Osteoblast (primary cell): ENCODE measurements around the gene TNFRSF14. TPM values are rescaled to one million over a fixed set of nuclear protein-coding genes. Genes with fewer than 3 reads are reported as not detected.
"Not testable (repeated sequence)": the region's sequence is repeated elsewhere in the genome, so short reads cannot be mapped to it uniquely, and the experiment has no call there.

Source experiments
- DNase-seq: peaks from one replicate; pipeline ENCODE4 v3.0.0; 2011; ENCODE audit warnings: low spot score, mixed read lengths; ENCODE audit not compliant: insufficient read length; ENCODE audit errors: missing footprints
- H2AFZ ChIP-seq: 2 replicates; pipeline ENCODE4 v1.6.0; 2011; ENCODE audit warnings: mild to moderate bottlenecking, low read length
- H3K27ac ChIP-seq: 2 replicates; pipeline ENCODE4 v1.5.1; 2011; ENCODE audit warnings: mild to moderate bottlenecking, low read depth, low read length, moderate library complexity
- H3K27me3 ChIP-seq: 2 replicates; pipeline ENCODE4 v1.6.0; 2012; ENCODE audit warnings: mild to moderate bottlenecking, control low read depth, inconsistent platforms, low read length, moderate library complexity; ENCODE audit not compliant: insufficient read depth
- H3K36me3 ChIP-seq: 2 replicates; pipeline ENCODE4 v1.5.1; 2011; ENCODE audit warnings: mild to moderate bottlenecking, low read length, control low read depth, moderate library complexity; ENCODE audit not compliant: insufficient read depth
- H3K4me1 ChIP-seq: 2 replicates; pipeline ENCODE4 v1.5.1; 2011; ENCODE audit warnings: mild to moderate bottlenecking, low read length, control low read depth, moderate library complexity; ENCODE audit not compliant: insufficient read depth
- H3K4me2 ChIP-seq: 2 replicates; pipeline ENCODE4 v1.6.0; 2011; ENCODE audit warnings: mild to moderate bottlenecking, low read length; ENCODE audit not compliant: insufficient read depth
- H3K4me3 ChIP-seq: fragments of 200-600 bp; sonication (generic); 3 replicates; pipeline ENCODE4 v1.5.1; 2012; ENCODE audit warnings: mild to moderate bottlenecking, low read length, inconsistent platforms; ENCODE audit not compliant: insufficient read depth
- H3K79me2 ChIP-seq: 2 replicates; pipeline ENCODE4 v1.6.0; 2012; ENCODE audit warnings: mild to moderate bottlenecking, low read length, control low read depth, inconsistent platforms; ENCODE audit not compliant: insufficient read depth
- H3K9me3 ChIP-seq: 2 replicates; pipeline ENCODE4 v1.5.1; 2011; ENCODE audit warnings: low read depth, low read length, control low read depth
- H4K20me1 ChIP-seq: 2 replicates; pipeline ENCODE4 v1.6.0; 2012; ENCODE audit warnings: mild to moderate bottlenecking, low read length, control low read depth; ENCODE audit not compliant: insufficient read depth
- total RNA-seq: library from RNA; depleted of rRNA; stranded (reverse); fragments of >200 nt; gene quantifications from 2 replicates; pipeline ENCODE4 v1.2.3, GENCODE V29; 2012
- TF ChIP-seq, protein P1 (sequence below): IDR thresholded peaks from 2 replicates; pipeline ENCODE4 v1.5.1; 2011; ENCODE audit warnings: mild to moderate bottlenecking, low read depth, low read length, moderate library complexity; ENCODE audit errors: extremely low read depth

Gene TNFRSF14
- total RNA-seq, 1 donor, result 36.6 TPM

DNA sequence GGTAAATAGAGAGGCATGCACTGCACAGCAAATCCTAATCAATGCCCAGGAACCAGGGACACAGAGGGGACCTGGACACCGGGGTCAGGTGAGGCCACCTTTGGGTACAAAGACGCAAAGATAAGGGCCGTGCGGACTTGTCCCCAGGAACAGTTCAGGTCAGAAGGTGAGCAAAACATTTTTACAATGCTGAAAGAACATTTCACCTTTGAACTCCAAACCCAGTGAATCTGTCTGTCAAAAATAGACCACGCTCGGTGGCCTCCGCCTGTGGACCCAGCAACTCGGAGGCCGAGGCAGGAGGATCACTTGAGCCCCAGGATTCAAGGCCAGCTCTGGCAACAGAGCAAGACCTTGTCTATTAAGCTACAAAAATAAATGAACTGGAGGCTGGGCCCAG is 15.2 kb downstream of the TNFRSF14 start:
- Histone ChIP-seq H2AFZ (no peak overlapping the region), H3K27me3 (peaks cover 3% of the 10 kb centered on the region), H3K4me3 (no peak overlapping the region), H4K20me1 (no peaks in the 10 kb centered on the region), H3K4me2 (no peak overlapping the region), H3K36me3 (no peaks in the 10 kb centered on the region), H3K9me3 (peaks cover 3% of the 10 kb centered on the region), H3K4me1 (no peaks in the 10 kb centered on the region), H3K27ac (no peak overlapping the region), H3K79me2 (no peaks in the 10 kb centered on the region)
- TF ChIP-seq, protein P1, sequence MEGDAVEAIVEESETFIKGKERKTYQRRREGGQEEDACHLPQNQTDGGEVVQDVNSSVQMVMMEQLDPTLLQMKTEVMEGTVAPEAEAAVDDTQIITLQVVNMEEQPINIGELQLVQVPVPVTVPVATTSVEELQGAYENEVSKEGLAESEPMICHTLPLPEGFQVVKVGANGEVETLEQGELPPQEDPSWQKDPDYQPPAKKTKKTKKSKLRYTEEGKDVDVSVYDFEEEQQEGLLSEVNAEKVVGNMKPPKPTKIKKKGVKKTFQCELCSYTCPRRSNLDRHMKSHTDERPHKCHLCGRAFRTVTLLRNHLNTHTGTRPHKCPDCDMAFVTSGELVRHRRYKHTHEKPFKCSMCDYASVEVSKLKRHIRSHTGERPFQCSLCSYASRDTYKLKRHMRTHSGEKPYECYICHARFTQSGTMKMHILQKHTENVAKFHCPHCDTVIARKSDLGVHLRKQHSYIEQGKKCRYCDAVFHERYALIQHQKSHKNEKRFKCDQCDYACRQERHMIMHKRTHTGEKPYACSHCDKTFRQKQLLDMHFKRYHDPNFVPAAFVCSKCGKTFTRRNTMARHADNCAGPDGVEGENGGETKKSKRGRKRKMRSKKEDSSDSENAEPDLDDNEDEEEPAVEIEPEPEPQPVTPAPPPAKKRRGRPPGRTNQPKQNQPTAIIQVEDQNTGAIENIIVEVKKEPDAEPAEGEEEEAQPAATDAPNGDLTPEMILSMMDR, result no peak
- no peak for DNase-seq

DNA sequence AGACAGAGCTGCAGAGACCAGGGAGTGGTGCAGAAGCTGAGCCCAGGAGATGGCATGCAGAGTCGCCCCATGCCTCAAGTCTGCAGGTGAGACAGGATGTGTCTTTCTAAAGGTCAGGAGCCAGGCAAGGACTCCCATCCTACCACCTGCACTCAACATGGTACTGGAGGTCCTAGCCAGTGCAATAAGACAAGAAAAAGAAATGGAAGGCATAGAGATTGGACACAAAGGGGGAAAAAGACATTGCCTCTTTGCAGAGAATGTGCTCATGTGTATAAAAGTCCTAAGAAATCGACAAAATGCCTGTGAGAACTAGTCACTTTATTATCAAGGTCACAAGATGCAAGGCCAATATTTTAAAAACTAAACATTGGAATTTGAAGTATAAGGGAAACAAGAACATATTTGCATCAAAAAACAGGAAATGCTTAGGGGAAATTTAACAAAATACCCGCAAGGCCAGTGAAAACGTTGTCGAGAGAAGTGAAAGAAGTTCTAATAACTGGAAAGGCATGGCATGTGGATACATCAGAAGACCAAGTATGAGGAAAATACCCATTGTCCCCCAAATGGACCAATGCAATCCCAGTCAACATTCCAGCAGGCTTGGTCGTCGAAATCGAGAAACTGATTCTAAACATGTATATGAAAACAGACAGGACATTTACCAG is 17.2 kb downstream of the TNFRSF14 start:
- Histone ChIP-seq H2AFZ (no peak overlapping the region), H3K4me1 (no peaks in the 10 kb centered on the region), H3K27ac (no peak overlapping the region), H3K4me2 (no peak overlapping the region), H3K27me3 (peaks cover 3% of the 10 kb centered on the region), H3K4me3 (no peak overlapping the region), H3K79me2 (no peaks in the 10 kb centered on the region), H3K9me3 (peaks cover 3% of the 10 kb centered on the region), H4K20me1 (no peaks in the 10 kb centered on the region), H3K36me3 (no peaks in the 10 kb centered on the region)
- DNase-seq, result no peak
- TF ChIP-seq, protein P1, result no peak

DNA sequence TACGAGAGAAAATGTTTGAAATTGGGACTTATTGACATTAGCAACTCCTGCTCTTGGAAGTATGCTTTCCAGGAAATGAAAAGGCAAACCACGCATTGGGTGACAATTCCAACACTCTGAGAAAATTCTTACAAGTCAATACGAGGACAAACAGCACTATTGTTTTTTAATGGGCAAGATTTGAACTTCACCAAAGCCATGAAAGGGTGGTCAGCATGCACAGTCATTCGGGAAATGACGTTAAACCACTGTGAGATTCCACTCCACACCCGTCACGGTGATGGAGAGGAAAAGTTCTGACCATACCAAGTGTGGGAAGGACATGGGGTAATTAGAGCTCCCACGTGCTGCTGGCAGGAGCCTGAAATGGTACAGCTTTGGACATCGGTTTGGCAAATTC is 18.2 kb downstream of the TNFRSF14 start:
- Histone ChIP-seq H3K4me3 (no peak overlapping the region), H3K4me2 (no peak overlapping the region), H3K9me3 (peaks cover 3% of the 10 kb centered on the region), H4K20me1 (no peaks in the 10 kb centered on the region), H3K79me2 (no peaks in the 10 kb centered on the region), H3K27ac (no peak overlapping the region), H3K4me1 (no peaks in the 10 kb centered on the region), H3K36me3 (no peaks in the 10 kb centered on the region), H3K27me3 (peaks cover 3% of the 10 kb centered on the region), H2AFZ (no peak overlapping the region)
- TF ChIP-seq, protein P1, result no peak
- DNase-seq, result peak; percentile 55

DNA sequence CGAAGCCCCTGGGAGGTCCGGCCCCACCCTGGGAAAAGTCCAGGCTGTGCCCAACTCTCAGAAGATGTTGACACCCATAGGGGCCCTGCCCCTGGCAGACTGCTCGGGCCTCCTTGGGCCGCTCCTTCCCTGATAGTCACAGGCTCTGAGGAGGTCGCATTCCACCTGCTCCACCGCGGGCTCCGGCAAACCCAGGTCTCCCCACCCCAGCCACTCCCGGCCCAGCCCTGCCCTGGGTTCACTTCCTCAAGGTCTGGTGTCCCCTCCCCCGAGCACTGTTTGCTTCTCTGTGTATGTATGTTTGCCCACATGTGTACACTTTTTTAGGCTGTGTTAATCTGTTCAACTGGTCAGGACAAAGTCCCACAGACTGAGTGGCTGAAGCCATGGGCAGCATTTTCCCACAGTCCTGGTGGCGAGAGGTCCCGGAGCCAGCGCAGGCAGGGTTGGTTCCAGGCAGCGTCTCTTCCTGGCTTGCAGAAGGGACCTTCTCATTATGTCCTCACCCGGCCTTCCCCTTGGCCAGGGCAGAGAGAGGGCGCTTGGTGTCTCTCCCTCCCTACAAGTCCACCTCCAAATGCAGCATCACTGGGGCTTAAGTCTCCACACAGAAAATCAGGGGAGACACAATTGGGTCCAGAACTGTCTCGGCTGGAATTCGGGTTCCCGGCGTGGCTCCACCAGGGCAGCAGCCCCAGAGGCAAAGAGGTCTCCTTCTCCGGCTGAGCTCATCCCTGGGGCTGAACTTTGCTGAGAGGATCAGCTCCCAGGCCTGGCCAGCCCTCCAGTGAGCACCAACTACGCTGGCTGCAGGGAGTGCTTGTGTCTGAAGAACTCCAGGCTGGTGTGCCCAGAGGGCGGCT is 19.9 kb downstream of the TNFRSF14 start:
- no peak overlapping the region for H3K4me2 ChIP-seq
- H2AFZ ChIP-seq, result no peak overlapping the region
- peak; percentile 50 for DNase-seq
- H3K27ac ChIP-seq, result no peak overlapping the region
- H4K20me1 ChIP-seq, result no peaks in the 10 kb centered on the region
- no peak overlapping the region for H3K4me3 ChIP-seq
- TF ChIP-seq, protein P1, result no peak
- peaks cover 3% of the 10 kb centered on the region for H3K9me3 ChIP-seq
- no peaks in the 10 kb centered on the region for H3K4me1 ChIP-seq
- H3K79me2 ChIP-seq, result no peaks in the 10 kb centered on the region
- H3K36me3 ChIP-seq, result no peaks in the 10 kb centered on the region
- H3K27me3 ChIP-seq, result peaks cover 3% of the 10 kb centered on the region

DNA sequence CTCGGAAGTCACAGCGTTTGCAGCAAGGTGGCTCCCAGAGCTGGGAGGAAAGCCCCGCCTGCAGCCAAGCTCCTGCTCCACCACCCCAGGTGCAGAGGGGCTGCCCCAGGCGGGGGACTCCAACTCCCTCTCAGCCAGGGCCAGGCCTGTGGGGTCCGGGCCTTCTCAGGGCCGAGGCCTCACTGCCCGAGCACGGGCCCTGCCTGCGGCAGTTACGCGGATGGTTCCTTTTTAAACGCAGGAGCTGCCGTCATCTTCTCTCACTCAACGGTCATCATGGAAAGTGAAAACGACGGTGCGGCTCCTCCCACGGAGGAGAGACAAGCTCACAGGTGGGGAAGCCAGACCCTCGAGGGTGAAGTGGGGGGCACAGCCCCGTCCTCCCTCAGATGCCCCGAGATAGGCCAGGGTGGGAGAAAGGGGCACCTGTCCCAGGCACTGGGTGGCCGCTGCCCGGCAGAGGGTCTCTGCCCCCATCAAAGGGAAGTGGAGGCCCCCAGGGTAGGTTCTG is 21.4 kb downstream of the TNFRSF14 start:
- H3K27me3 ChIP-seq, H3K4me1 ChIP-seq, H3K27ac ChIP-seq, H3K79me2 ChIP-seq, H3K4me2 ChIP-seq, DNase-seq, H3K4me3 ChIP-seq, H2AFZ ChIP-seq, H3K9me3 ChIP-seq, H4K20me1 ChIP-seq, H3K36me3 ChIP-seq: not testable (repeated sequence)
